ENCODE data around the gene SORBS2. TPM values are rescaled to one million over a fixed set of nuclear protein-coding genes. Genes with fewer than 3 reads are reported as not detected.

Gene SORBS2
- total RNA-seq, 1 experiment from 2014 or later: 0.34 TPM

- Histone ChIP-seq H3K4me2 (ENCODE audit: low read length) (no peak overlapping the region), H3K4me1 (ENCODE audit: control insufficient read depth in 1 of 2, insufficient read depth in 2 of 2, low read length in 2 of 2) (peaks cover 2 to 18% of the 10 kb centered on the region in 2 experiments; a peak in 3 of 4 replicates), H3K4me3 (replicated peaks in 1 of 2; ENCODE audit: low read depth in 1 of 2, low read length in 2 of 2) (no peak overlapping the region), H3K36me3 (ENCODE audit: control insufficient read depth in 1 of 2, insufficient read depth in 2 of 2, low read length in 2 of 2) (no peaks in the 10 kb centered on the region), H3K9ac (ENCODE audit: low read length) (no peak overlapping the region), H3K9me2 (ENCODE audit: insufficient read depth) (no peaks in the 10 kb centered on the region), H4K20me1 (ENCODE audit: insufficient read depth) (no peaks in the 10 kb centered on the region), H2AFZ (ENCODE audit: low read depth, low read length, poor library complexity, severe bottlenecking) (no peak overlapping the region), H3K27me3 (ENCODE audit: insufficient read depth, low read length) (no peaks in the 10 kb centered on the region), H3K9me3 (ENCODE audit: control insufficient read depth in 1 of 2, insufficient read depth in 1 of 2, low read depth in 1 of 2, low read length in 2 of 2) (no peaks in the 10 kb centered on the region), H3K27ac (ENCODE audit: low read depth, low read length) (no peak overlapping the region), H3K79me2 (ENCODE audit: insufficient read depth, low read length) (no peaks in the 10 kb centered on the region)
- ATAC-seq: no peak
- TF ChIP-seq JUND (IDR thresholded peaks at IDR 0.05): no peak
- TF ChIP-seq FOSL1 (IDR thresholded peaks at IDR 0.05; ENCODE audit: low read depth): no peak
- TF ChIP-seq TCF7L2 (IDR thresholded peaks at IDR 0.05; ENCODE audit: borderline replicate concordance, extremely low read depth, insufficient read depth, insufficient read length): no peak
- no peak for TF ChIP-seq EGR1 (IDR thresholded peaks at IDR 0.05; ENCODE audit: low read depth)
- TF ChIP-seq MAX (IDR thresholded peaks at IDR 0.05): no peak
- TF ChIP-seq CEBPB (IDR thresholded peaks at IDR 0.05; ENCODE audit: low read depth): no peak
- no peak for TF ChIP-seq ZBTB33 (IDR thresholded peaks at IDR 0.05; ENCODE audit: extremely low read depth, insufficient replicate concordance, low read length)
- no peak for TF ChIP-seq ELF1 (IDR thresholded peaks at IDR 0.05; ENCODE audit: borderline replicate concordance, low read depth)
- TF ChIP-seq POLR2AphosphoS5 (IDR thresholded peaks at IDR 0.05; ENCODE audit: low read depth, low read length): no peak
- TF ChIP-seq RAD21 (IDR thresholded peaks at IDR 0.05; ENCODE audit: low read depth): no peak
- TF ChIP-seq YY1 (IDR thresholded peaks at IDR 0.05; ENCODE audit: extremely low read depth, insufficient replicate concordance, low read depth, low read length): no peak
- TF ChIP-seq POLR2A (IDR thresholded peaks at IDR 0.05; ENCODE audit: borderline replicate concordance, extremely low read depth, insufficient read depth, insufficient read length): no peak
- TF ChIP-seq SRF (IDR thresholded peaks at IDR 0.05; ENCODE audit: low read depth): no peak
- POLR2A ChIA-PET: no interaction called here
- BruUV-seq (replicated peaks): no TSS peak
- CTCF ChIA-PET: no interaction called here
- intact Hi-C loops (cut with micrococcal nuclease): no loop called here
- RAD21 ChIA-PET (ENCODE audit: low non-redundant PET in 1 of 2, low total read pairs in 2 of 2, uncharacterized antibody in 2 of 2, unreplicated experiment in 2 of 2): no interaction called here
- DNase-seq (ENCODE audit: low read depth, low spot score): no peak
Observed at GRCh38 chr4:185845966-185846365, 34.0 kb upstream of the SORBS2 start.
